Measurements from ENCODE around the gene TMEM8B.
"Not testable (repeated sequence)": the region's sequence is repeated elsewhere in the genome, so short reads cannot be mapped to it uniquely, and the experiment has no call there.

TMEM8B gene

GRCh38 chr9:35870351-35870923 lies 41.4 kb downstream of the TMEM8B start, which contains the start of gene OR13J1:
Gene OR13J1, minus strand, starts transcription at chr9:35870401. Its CDS starts 0 bp downstream, at chr9:35870401.
- no peak for TF ChIP-seq CTCF (IDR thresholded peaks at IDR 0.05; ENCODE audit: low read depth, low read length)
- no peak within 1 kb of the TSS for H3K4me3 ChIP-seq (ENCODE audit: low read depth, low read length)

GRCh38 chr9:35871545-35871944 lies 42.5 kb downstream of the TMEM8B start:
- no peaks in the 10 kb centered on the region for H3K36me3 ChIP-seq
- no peaks in the 10 kb centered on the region for H3K27me3 ChIP-seq
- H3K4me1 ChIP-seq, result no peaks in the 10 kb centered on the region
- TF ChIP-seq CTCF (IDR thresholded peaks at IDR 0.05; ENCODE audit: low read depth, low read length), result no peak
- H3K4me3 ChIP-seq (ENCODE audit: low read depth, low read length), result no peak overlapping the region
- H3K9me3 ChIP-seq, result no peaks in the 10 kb centered on the region
- DNase-seq, result peak; percentile 61

More at GRCh38 chr9:35870351-35870923, 41.4 kb downstream of the TMEM8B start, which contains the start of gene OR13J1:
- DNase-seq, result no peak
- Histone ChIP-seq H3K4me1 (no peaks in the 10 kb centered on the region), H3K36me3 (no peaks in the 10 kb centered on the region), H3K9me3 (no peaks in the 10 kb centered on the region), H3K27me3 (no peaks in the 10 kb centered on the region)

GRCh38 chr9:35872505-35872904 lies 43.5 kb downstream of the TMEM8B start:
- no peak for TF ChIP-seq CTCF (IDR thresholded peaks at IDR 0.05; ENCODE audit: low read depth, low read length)
- Histone ChIP-seq H3K36me3 (no peaks in the 10 kb centered on the region), H3K4me3 (ENCODE audit: low read depth, low read length) (no peak overlapping the region), H3K4me1 (no peaks in the 10 kb centered on the region), H3K9me3 (no peaks in the 10 kb centered on the region), H3K27me3 (no peaks in the 10 kb centered on the region)
- DNase-seq, result no peak

- H3K27me3 ChIP-seq, result no peaks in the 10 kb centered on the region
- no peaks in the 10 kb centered on the region for H3K36me3 ChIP-seq
- no peak overlapping the region for H3K4me3 ChIP-seq (ENCODE audit: low read depth, low read length)
- H3K4me1 ChIP-seq, result no peaks in the 10 kb centered on the region
- H3K9me3 ChIP-seq, result no peaks in the 10 kb centered on the region
- DNase-seq, result peak; percentile 88
- peak; percentile 100 for TF ChIP-seq CTCF (IDR thresholded peaks at IDR 0.05; ENCODE audit: low read depth, low read length)
Observed at GRCh38 chr9:35882263-35882848, 53.3 kb downstream of the TMEM8B start.

- no peak for TF ChIP-seq CTCF (IDR thresholded peaks at IDR 0.05; ENCODE audit: low read depth, low read length)
- H3K4me1 ChIP-seq, result no peaks in the 10 kb centered on the region
- DNase-seq, result no peak
- H3K4me3 ChIP-seq (ENCODE audit: low read depth, low read length), result no peak overlapping the region
- H3K27me3 ChIP-seq, result no peaks in the 10 kb centered on the region
- H3K9me3 ChIP-seq, result no peaks in the 10 kb centered on the region
- no peaks in the 10 kb centered on the region for H3K36me3 ChIP-seq
Observed at GRCh38 chr9:35882996-35883395, 54.0 kb downstream of the TMEM8B start.

GRCh38 chr9:35884908-35885307 lies 55.9 kb downstream of the TMEM8B start:
- not testable (repeated sequence) for H3K27me3 ChIP-seq; H3K4me3 ChIP-seq (ENCODE audit: low read depth, low read length); DNase-seq; H3K4me1 ChIP-seq; H3K9me3 ChIP-seq; H3K36me3 ChIP-seq

Data from BE2C (cell line).